Stimulated activated naive CD8-positive, alpha-beta T cell treated with anti-CD3 and anti-CD28 coated beads, Interleukin-15, Interleukin-2, amounts not matched to agents 100 ng/mL and 50 ng/mL, for 24 hours (primary cell): ENCODE measurements around the gene EPHA4.

ENCODE experiments used
- H3K27ac Mint-ChIP-seq: one replicate; pipeline ENCODE4 v1.8.0; 2021; ENCODE audit warnings: mild to moderate bottlenecking, mixed read lengths
- H3K27me3 Mint-ChIP-seq: one replicate; pipeline ENCODE4 v1.8.0; 2021; ENCODE audit warnings: mixed read lengths
- H3K36me3 Mint-ChIP-seq: one replicate; pipeline ENCODE4 v1.8.0; 2021; ENCODE audit warnings: low read depth, mixed read lengths
- H3K4me1 Mint-ChIP-seq: one replicate; pipeline ENCODE4 v1.8.0; 2021; ENCODE audit warnings: low read depth, mixed read lengths
- H3K4me3 Mint-ChIP-seq: one replicate; pipeline ENCODE4 v1.8.0; 2021; ENCODE audit warnings: mild to moderate bottlenecking, mixed read lengths
- H3K9me3 Mint-ChIP-seq: one replicate; pipeline ENCODE4 v1.8.0; 2021; ENCODE audit warnings: mixed read lengths

EPHA4 gene

DNA sequence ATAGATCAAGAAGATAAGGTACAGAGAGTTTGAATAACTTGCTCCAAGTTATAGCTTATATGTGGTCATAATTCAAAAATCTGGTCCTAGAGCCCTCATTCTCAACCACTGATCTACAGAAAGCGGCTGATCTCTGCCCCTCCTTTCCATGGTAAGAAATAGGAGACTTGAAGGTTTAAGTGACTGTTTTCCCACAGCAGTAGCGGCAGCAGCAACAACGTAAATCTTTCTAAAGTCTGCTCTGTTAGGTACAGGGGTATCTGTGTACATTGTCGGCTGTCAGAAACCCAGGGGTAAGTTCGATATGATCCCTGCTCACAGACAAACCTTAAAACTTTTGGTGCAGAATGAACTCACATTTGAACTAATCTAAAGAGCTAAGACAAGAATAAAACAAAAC, 105.4 kb downstream of the EPHA4 start:
- H3K36me3 Mint-ChIP-seq = no peaks in the 10 kb centered on the region
- H3K9me3 Mint-ChIP-seq = no peaks in the 10 kb centered on the region
- H3K27me3 Mint-ChIP-seq = peaks cover 4% of the 10 kb centered on the region
- peaks cover 40% of the 10 kb centered on the region for H3K4me1 Mint-ChIP-seq
- no peak overlapping the region for H3K27ac Mint-ChIP-seq
- H3K4me3 Mint-ChIP-seq = no peak overlapping the region

DNA sequence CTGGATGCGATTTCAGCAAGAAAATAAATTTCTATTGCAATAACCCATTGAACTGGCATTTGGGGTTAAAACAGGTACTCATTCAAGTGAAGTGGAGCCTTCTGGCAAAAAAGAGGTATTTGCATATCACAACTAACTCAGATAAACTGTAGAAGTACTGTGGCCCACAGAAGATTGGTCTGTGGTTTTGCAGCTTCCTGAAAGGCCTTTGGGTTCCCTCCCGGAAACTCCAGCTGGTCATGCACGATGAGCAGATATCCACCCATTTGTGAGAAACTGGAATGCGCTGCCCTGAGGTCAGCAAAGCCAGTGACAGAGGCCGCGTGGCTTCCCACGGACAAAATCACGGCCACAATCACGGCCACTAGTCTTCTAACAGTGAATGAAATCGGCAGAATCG, 106.3 kb downstream of the EPHA4 start:
- no peak overlapping the region for H3K4me3 Mint-ChIP-seq
- H3K27ac Mint-ChIP-seq = no peak overlapping the region
- H3K36me3 Mint-ChIP-seq = no peaks in the 10 kb centered on the region
- H3K27me3 Mint-ChIP-seq = peaks cover 4% of the 10 kb centered on the region
- no peaks in the 10 kb centered on the region for H3K9me3 Mint-ChIP-seq
- peaks cover 40% of the 10 kb centered on the region for H3K4me1 Mint-ChIP-seq

DNA sequence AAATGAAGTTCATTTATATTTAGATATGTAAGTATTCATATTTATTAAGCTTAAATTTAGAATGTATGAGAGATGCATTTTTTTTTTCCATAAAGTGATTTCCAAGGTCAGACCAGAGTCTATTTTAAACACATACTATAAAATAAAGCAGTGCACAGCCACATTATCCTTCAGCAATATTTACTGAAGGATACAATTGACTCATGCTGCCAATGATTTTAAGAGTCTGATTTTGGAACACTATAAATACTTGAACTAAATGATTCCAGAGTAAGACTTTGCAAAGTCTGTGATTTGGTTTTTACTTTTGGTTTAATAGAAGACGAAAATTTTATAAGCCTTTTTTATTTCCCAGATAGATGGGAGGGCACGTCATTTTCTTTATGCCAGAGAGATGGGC, 107.1 kb downstream of the EPHA4 start:
- no peak overlapping the region for H3K4me3 Mint-ChIP-seq
- peaks cover 8% of the 10 kb centered on the region for H3K27me3 Mint-ChIP-seq
- no peaks in the 10 kb centered on the region for H3K9me3 Mint-ChIP-seq
- peaks cover 40% of the 10 kb centered on the region for H3K4me1 Mint-ChIP-seq
- H3K36me3 Mint-ChIP-seq = no peaks in the 10 kb centered on the region
- no peak overlapping the region for H3K27ac Mint-ChIP-seq

DNA sequence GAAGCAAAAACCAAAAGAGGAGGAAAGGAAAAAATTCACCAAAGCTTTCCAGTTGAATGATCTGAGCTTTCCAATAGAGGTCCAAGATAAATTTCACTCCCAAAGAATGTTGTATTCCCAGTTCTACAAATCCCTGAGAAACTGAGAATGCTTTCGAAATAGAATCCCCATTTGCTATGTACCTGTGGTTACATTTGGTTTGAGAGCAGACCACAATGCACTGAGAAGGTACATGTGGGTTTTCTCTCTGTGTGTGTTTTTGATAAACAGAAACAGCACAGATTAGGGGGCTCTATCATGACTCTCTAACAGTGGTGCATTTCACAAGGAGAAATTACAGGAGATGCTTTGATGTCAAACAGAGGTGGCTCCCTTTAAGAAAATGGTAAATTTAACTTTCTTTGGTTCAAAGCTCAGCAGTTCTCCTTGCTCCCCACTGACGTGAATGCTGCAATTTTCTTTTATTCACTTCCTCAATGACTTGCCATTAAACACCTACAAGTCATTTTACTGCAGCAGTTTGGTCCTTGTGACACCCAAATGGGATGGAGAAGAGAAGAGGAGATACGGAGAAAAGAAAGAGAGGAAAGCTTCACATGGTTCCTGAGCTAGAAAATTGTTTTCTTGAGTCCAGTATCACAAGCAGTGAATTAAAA, 108.7 kb downstream of the EPHA4 start:
- H3K27ac Mint-ChIP-seq = no peak overlapping the region
- H3K27me3 Mint-ChIP-seq = peaks cover 9% of the 10 kb centered on the region
- H3K4me3 Mint-ChIP-seq = no peak overlapping the region
- H3K36me3 Mint-ChIP-seq = no peaks in the 10 kb centered on the region
- no peaks in the 10 kb centered on the region for H3K9me3 Mint-ChIP-seq
- peaks cover 40% of the 10 kb centered on the region for H3K4me1 Mint-ChIP-seq

DNA sequence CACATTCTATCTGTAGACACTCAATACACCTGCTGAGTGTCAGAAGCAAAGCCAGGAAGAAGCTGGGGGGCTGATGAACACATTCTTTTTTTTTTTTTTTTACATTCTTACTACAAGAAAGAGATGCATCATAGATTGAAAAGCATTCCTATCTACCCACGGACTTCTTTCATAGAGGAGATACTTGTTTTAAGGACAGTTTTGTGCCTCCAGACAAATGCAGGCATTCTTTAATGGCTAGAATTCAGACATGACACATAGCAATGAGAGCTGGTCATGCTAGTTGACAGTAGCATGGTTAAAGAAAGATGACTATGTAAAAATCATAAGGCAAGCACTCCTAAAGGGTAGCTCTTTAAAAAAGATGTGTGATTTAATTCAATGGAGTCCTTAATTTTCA, 110.2 kb downstream of the EPHA4 start:
- Mint-ChIP-seq H3K27ac (no peak overlapping the region), H3K4me1 (peaks cover 40% of the 10 kb centered on the region), H3K36me3 (no peaks in the 10 kb centered on the region), H3K27me3 (peaks cover 9% of the 10 kb centered on the region), H3K4me3 (no peak overlapping the region), H3K9me3 (no peaks in the 10 kb centered on the region)

DNA sequence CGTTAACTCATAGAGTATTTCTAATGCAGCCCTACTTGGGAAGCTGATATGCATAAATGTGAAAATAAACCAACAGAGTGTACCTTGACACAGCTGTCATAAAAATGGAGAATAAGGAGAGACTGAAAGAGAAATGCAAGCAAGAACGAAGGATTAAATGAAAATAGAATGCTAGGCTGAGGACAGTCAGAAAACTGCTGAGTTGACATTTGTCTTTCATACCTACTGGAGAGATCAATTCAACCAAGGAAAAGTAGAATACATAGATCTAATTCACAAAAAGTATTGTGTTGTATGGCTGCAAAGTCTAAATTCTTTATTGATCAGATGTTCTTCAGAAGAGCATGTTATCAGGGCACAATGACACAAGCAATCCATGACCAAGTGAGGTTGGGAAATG, 112.0 kb downstream of the EPHA4 start:
- H3K4me1 Mint-ChIP-seq = peaks cover 25% of the 10 kb centered on the region
- peaks cover 9% of the 10 kb centered on the region for H3K27me3 Mint-ChIP-seq

DNA sequence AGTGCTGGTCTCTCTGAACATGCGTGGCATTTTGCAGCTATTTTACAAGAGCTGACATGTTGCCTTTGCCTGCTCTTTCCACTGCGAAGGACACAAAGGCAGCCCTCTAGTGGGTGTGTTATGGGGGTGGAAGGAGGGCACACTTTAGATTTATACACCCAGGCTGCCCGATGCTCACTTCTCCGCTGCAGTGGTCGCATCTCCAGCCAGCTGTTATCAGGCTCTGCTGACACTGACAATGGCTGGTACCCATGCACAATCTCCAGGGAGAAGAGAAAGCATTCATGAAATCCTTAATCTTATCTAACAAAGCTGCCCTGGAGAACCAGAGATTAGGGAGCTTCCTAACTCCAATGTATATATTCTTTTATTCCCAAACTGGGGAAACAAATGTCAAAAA, 113.5 kb downstream of the EPHA4 start:
- no peak overlapping the region for H3K4me3 Mint-ChIP-seq
- peaks cover 8% of the 10 kb centered on the region for H3K36me3 Mint-ChIP-seq
- H3K27ac Mint-ChIP-seq = no peak overlapping the region
- peaks cover 9% of the 10 kb centered on the region for H3K27me3 Mint-ChIP-seq
- no peaks in the 10 kb centered on the region for H3K9me3 Mint-ChIP-seq
- H3K4me1 Mint-ChIP-seq = peaks cover 12% of the 10 kb centered on the region

More for the DNA sequence above, 112.0 kb downstream of the EPHA4 start:
- Mint-ChIP-seq H3K9me3 (no peaks in the 10 kb centered on the region), H3K27ac (no peak overlapping the region), H3K36me3 (peaks cover 4% of the 10 kb centered on the region), H3K4me3 (no peak overlapping the region)

DNA sequence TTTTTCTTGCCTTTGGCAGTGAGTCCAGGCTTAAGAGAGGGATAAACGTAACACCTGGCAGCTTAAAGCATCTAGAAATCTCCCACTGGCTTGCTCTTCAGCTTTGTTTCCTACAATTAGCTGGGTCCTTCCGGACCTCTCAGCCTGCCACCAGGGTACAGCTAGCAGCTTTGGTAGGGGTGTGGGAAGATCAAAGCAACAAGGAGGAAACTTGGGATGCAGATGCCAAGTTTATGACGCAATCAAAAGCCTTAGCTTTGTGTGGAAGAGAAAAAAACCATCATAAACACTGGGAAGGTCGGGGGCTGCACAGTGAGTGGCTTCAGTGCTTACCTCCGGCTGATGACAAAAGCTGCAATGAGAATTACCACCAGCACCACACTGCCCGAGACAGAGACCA, 116.9 kb downstream of the EPHA4 start:
- H3K36me3 Mint-ChIP-seq = peaks cover 8% of the 10 kb centered on the region
- H3K4me3 Mint-ChIP-seq = no peak overlapping the region
- H3K4me1 Mint-ChIP-seq = no peaks in the 10 kb centered on the region
- H3K27me3 Mint-ChIP-seq = peaks cover 4% of the 10 kb centered on the region
- H3K9me3 Mint-ChIP-seq = no peaks in the 10 kb centered on the region
- no peak overlapping the region for H3K27ac Mint-ChIP-seq

DNA sequence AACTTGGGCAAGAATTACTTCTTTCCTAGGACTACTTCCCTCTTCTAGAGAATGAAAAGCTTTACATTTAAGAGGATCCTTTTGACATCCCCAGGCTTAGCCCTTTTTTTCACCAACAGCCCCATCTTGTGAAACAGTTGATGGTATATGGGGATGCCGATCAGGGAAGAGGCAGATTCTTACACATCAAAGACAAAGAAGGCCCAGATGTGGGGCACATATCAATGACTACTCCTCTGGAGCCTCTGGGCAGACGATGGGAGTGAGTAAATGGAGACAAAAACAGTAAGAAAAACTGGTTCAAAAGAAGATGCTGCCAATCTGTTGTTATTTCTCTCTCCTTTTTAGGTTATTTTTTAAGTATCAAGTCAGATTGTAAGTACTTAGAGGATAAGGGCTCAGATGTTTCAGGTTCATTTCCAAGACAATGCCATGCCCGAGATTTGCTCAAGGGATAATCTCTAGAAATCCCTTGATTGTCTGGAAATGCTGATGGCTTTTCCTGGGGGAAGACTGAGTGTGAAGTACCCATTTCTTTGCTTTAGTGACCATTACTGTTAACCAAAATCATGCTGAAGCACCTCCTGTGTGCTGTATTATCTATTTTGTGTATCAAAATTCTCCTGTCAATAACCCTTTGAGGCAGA, 117.5 kb downstream of the EPHA4 start:
- Mint-ChIP-seq H3K4me1 (no peaks in the 10 kb centered on the region), H3K36me3 (peaks cover 8% of the 10 kb centered on the region), H3K9me3 (no peaks in the 10 kb centered on the region), H3K27ac (no peak overlapping the region), H3K4me3 (no peak overlapping the region), H3K27me3 (no peaks in the 10 kb centered on the region)

DNA sequence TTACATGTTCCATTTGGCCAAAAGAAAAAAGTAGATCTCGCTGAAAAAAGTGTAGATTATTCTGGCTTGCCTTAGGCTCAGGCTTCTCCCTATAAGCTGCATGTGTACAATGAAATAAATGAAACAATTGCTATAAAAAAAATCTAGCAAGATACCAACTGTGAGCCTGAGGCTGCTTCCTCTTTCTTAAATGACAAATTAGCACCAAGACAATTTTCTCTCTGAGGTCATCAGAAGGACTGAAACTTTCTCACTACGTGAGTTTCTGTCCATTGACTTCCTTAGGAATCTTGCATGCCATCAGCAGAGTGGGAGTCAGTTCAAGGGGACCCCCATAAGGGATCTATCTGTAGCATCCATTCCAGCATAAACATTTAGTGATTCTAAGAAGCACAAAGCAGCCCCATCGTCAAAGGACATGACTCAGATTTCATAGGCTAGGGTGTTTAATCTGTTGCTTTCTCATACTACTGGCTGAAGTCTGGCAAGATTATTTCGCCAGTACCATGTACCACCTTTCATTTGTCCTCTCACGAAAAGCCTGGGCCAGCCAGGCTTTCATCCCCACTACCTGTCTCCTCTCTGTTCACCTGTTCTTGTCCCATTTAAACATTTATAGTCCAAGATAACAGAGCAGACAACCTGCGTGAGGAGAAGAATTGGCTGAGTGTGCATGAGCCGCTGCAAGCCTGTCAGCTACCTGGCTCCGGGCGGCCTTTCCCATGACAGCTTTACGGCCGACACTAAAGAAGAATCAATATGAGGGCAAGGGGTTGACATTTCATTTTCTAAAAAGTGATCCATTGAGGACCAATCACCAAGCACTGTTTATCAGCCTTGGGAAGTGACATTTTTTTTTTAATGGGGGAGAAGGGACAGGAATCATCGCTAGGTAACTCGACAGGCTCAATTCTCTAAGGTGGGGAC, 120.0 kb downstream of the EPHA4 start:
- Mint-ChIP-seq H3K36me3 (peaks cover 8% of the 10 kb centered on the region), H3K9me3 (no peaks in the 10 kb centered on the region), H3K4me3 (no peak overlapping the region), H3K27ac (no peak overlapping the region), H3K27me3 (no peaks in the 10 kb centered on the region), H3K4me1 (no peaks in the 10 kb centered on the region)

DNA sequence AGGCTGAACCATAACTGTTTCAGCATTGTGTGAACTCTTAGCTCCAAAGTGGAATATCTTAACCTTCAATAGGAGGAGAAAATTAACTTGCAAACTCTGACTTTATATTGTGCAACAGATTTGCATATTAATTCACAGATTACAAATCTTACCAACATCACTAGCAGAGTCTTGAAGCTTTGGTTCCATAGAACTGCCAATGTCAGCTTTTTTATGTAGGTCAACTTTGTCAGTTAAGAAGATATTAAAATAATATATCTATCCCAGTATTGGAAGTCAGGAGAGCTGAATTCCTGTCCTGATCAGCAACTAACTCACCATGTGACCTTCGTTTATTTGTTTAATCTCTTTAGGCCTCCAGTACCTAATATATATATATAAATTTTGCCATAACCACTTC, 121.8 kb downstream of the EPHA4 start:
- Mint-ChIP-seq H3K4me1 (no peaks in the 10 kb centered on the region), H3K27me3 (no peaks in the 10 kb centered on the region), H3K27ac (no peak overlapping the region), H3K4me3 (no peak overlapping the region), H3K36me3 (peaks cover 5% of the 10 kb centered on the region), H3K9me3 (no peaks in the 10 kb centered on the region)

DNA sequence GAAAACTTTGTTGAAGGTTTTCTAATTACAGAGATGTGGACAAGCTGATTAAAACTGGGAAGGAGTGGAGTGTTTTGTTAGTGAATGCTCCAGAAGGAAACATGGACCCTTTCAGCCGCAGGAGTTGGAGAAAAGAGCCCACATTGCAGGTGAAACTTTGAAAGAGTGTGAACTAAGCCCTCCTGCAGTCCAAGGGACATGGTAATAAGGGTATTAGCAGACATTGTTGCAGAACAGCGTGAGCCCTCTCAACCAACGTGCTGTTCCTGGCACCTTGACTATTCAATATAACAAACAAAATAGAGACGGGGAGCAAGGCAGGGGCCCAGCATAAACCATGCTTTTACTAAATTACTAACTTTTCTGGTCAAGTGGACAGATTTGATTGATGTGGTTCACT, 122.7 kb downstream of the EPHA4 start:
- no peak overlapping the region for H3K4me3 Mint-ChIP-seq
- H3K4me1 Mint-ChIP-seq = no peaks in the 10 kb centered on the region
- H3K36me3 Mint-ChIP-seq = peaks cover 1% of the 10 kb centered on the region
- H3K27ac Mint-ChIP-seq = no peak overlapping the region
- H3K9me3 Mint-ChIP-seq = no peaks in the 10 kb centered on the region
- no peaks in the 10 kb centered on the region for H3K27me3 Mint-ChIP-seq

DNA sequence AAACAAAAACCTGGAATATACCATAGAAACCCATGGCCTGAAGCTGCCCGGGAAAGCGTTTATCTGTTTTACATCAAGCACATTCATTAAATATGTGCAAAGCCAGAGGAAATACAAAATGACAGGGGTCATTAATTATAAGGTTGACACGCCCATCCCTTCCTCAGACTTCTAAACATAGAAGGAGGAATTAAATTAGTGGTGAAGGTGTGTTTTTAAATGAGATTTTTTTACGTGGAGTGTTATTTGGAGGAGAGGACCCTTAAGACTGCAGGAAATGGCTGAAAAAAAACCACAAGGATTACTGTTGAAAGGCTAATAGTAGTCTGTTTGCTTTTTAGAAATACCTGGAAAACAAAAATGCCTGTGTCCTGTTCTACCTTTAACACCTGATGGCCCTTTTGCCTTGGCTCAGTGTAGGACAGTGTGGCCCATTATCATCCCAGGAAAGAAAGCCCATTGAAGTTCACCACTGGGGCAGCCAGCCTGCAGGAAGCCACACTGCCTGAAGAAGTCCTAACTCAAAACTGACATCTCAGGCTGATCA, 123.2 kb downstream of the EPHA4 start:
- no peak overlapping the region for H3K4me3 Mint-ChIP-seq
- no peaks in the 10 kb centered on the region for H3K36me3 Mint-ChIP-seq
- H3K27ac Mint-ChIP-seq = no peak overlapping the region
- H3K27me3 Mint-ChIP-seq = no peaks in the 10 kb centered on the region
- H3K4me1 Mint-ChIP-seq = peaks cover 2% of the 10 kb centered on the region
- H3K9me3 Mint-ChIP-seq = no peaks in the 10 kb centered on the region

DNA sequence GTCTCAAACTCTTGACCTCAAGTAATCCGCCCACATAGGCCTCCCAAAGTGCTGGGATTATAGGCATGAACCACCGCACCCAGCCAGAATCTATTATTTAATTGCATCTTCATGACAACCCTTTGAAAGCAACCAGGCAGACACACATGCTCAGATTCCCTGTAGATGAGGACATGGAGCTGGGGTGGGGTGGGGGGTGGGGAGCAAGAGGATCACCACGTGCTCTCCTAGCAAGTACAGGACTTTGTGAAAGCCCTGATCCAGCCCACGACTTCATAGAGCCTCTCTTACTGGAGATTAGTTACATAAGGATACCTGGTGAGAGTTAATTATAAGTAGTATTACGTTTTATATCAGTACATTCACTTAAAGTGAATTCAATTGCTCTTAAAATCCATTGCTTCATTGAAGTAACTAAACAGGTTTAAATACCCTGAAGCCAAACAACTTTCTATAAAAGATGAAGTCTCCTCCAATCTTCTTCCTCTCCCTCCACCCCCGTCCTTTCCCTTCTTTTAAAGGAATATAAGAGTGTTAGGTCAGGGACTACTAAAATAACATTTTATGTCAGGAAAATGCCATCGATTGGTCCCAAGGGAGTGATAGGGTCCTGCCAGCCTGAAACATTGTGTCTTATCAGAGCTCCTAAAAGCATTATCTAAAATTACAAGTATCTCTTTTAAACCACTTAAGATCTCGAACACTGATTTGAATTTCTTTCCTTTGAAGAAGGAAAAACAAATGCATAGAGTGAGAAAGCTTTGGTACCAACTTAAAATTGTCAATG, 123.9 kb downstream of the EPHA4 start:
- Mint-ChIP-seq H3K4me1 (peaks cover 7% of the 10 kb centered on the region), H3K4me3 (no peak overlapping the region)

More for the DNA sequence above, 123.9 kb downstream of the EPHA4 start:
- Mint-ChIP-seq H3K27ac (no peak overlapping the region), H3K27me3 (no peaks in the 10 kb centered on the region), H3K9me3 (no peaks in the 10 kb centered on the region), H3K36me3 (no peaks in the 10 kb centered on the region)
